GM12878 (cell line): ENCODE data around the gene MACROD2.

Source experiments
- BMI1 ChIP-seq: fragments of 450-650 bp; IDR thresholded peaks from 2 replicates; pipeline ENCODE4 v1.6.1; 2016; ENCODE audit warnings: mild to moderate bottlenecking, moderate library complexity, borderline replicate concordance
- CTCF ChIP-seq, 3 experiments: IDR thresholded peaks in 2 of 3; conservative IDR thresholded peaks in 1 of 3; 2 replicates each; pipeline ENCODE4 v1.5.1; 2011; ENCODE audit warnings: low read depth in 3 of 3, low read length in 3 of 3, mild to moderate bottlenecking in 3 of 3, control low read depth in 2 of 3, moderate library complexity in 2 of 3, inconsistent platforms in 1 of 3, mixed read lengths in 1 of 3; ENCODE audit not compliant: control insufficient read depth in 2 of 3, insufficient read depth in 1 of 3; ENCODE audit errors: extremely low read depth in 1 of 3
- E2F8 ChIP-seq: fragments of 450-650 bp; IDR thresholded peaks from 2 replicates; pipeline ENCODE4 v1.6.1; 2018; ENCODE audit warnings: mild to moderate bottlenecking, low read depth, moderate library complexity; ENCODE audit not compliant: partially characterized antibody
- EZH2 ChIP-seq: IDR thresholded peaks from 2 replicates; pipeline ENCODE4 v1.6.1; 2012; ENCODE audit warnings: low read depth, mild to moderate bottlenecking, control low read depth, inconsistent platforms, low read length, borderline replicate concordance; ENCODE audit not compliant: control insufficient read depth
- FOXM1 ChIP-seq: IDR thresholded peaks from 2 replicates; pipeline ENCODE4 v1.6.1; 2012; ENCODE audit warnings: low read depth, mild to moderate bottlenecking, inconsistent platforms, low read length, moderate library complexity
- MYC ChIP-seq: IDR thresholded peaks from 2 replicates; pipeline ENCODE4 v1.6.1; 2011; ENCODE audit warnings: mild to moderate bottlenecking, low read length, moderate library complexity, inconsistent platforms; ENCODE audit not compliant: insufficient read depth, insufficient replicate concordance, insufficient read length, severe bottlenecking
- POLR2AphosphoS5 ChIP-seq: IDR thresholded peaks from 2 replicates; pipeline ENCODE4 v1.6.1; 2011; ENCODE audit warnings: mild to moderate bottlenecking, low read length, inconsistent platforms
- RAD21 ChIP-seq: IDR thresholded peaks from 2 replicates; pipeline ENCODE4 v1.6.1; 2011; ENCODE audit warnings: mild to moderate bottlenecking, low read depth, low read length, moderate library complexity; ENCODE audit not compliant: insufficient read depth
- RCOR1 ChIP-seq: conservative IDR thresholded peaks from 2 replicates; pipeline ENCODE4 v1.6.1; 2012; ENCODE audit warnings: low read depth, low read length, improper control_type of control experiment
- TAF1 ChIP-seq: IDR thresholded peaks from 2 replicates; pipeline ENCODE4 v1.6.1; 2011; ENCODE audit warnings: mild to moderate bottlenecking, low read depth, low read length, borderline replicate concordance
- TBL1XR1 ChIP-seq: IDR thresholded peaks from 2 replicates; pipeline ENCODE4 v1.6.1; 2012; ENCODE audit warnings: low read depth, low read length, improper control_type of control experiment
- TF ChIP-seq, protein P1 (sequence below): fragments of 450-650 bp; IDR thresholded peaks from 2 replicates; pipeline ENCODE4 v1.6.1; 2017; ENCODE audit warnings: low read depth, mild to moderate bottlenecking, moderate library complexity
- TF ChIP-seq, protein P2 (sequence below): fragments of 150-350 bp; IDR thresholded peaks from 2 replicates; pipeline ENCODE4 v1.6.1; 2016; ENCODE audit warnings: low read depth, low read length
- TF ChIP-seq, protein P3 (sequence below): IDR thresholded peaks from 2 replicates; pipeline ENCODE4 v1.6.1; 2012; ENCODE audit warnings: mild to moderate bottlenecking, low read depth, low read length

DNA sequence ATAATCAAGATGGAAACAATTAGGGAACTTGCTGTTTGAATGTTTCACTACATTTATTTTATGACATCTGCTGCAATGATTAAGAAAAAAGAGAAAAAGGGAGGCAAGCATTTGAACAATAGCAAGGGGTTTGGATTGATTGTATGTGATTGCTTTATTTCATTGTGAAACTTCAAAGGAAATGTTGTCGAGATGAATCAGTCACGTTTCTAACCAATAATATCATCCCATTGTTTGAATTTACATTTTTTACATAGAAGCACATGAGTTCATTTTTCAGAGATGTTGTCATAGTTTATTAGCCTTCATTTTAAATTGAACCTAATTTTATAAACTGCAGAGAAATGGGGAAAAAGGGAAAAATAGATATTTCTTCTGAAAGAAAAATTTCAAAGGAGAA, 2006.0 kb downstream of the MACROD2 start:
- TF ChIP-seq RCOR1 (no peak), POLR2AphosphoS5 (no peak), CTCF (IDR thresholded peaks at IDR 0.05 in 2 of 3, conservative IDR thresholded peaks at IDR 0.05 in 1 of 3; ENCODE audit: control insufficient read depth in 2 of 3, extremely low read depth in 1 of 3, insufficient read depth in 1 of 3, low read depth in 3 of 3, low read length in 3 of 3) (no peak), TBL1XR1 (no peak), FOXM1 (no peak), EZH2 (no peak), BMI1 (no peak), TAF1 (no peak), RAD21 (no peak), E2F8 (no peak), MYC (no peak)
- TF ChIP-seq, protein P1, sequence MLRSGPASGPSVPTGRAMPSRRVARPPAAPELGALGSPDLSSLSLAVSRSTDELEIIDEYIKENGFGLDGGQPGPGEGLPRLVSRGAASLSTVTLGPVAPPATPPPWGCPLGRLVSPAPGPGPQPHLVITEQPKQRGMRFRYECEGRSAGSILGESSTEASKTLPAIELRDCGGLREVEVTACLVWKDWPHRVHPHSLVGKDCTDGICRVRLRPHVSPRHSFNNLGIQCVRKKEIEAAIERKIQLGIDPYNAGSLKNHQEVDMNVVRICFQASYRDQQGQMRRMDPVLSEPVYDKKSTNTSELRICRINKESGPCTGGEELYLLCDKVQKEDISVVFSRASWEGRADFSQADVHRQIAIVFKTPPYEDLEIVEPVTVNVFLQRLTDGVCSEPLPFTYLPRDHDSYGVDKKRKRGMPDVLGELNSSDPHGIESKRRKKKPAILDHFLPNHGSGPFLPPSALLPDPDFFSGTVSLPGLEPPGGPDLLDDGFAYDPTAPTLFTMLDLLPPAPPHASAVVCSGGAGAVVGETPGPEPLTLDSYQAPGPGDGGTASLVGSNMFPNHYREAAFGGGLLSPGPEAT, result no peak
- TF ChIP-seq, protein P2, sequence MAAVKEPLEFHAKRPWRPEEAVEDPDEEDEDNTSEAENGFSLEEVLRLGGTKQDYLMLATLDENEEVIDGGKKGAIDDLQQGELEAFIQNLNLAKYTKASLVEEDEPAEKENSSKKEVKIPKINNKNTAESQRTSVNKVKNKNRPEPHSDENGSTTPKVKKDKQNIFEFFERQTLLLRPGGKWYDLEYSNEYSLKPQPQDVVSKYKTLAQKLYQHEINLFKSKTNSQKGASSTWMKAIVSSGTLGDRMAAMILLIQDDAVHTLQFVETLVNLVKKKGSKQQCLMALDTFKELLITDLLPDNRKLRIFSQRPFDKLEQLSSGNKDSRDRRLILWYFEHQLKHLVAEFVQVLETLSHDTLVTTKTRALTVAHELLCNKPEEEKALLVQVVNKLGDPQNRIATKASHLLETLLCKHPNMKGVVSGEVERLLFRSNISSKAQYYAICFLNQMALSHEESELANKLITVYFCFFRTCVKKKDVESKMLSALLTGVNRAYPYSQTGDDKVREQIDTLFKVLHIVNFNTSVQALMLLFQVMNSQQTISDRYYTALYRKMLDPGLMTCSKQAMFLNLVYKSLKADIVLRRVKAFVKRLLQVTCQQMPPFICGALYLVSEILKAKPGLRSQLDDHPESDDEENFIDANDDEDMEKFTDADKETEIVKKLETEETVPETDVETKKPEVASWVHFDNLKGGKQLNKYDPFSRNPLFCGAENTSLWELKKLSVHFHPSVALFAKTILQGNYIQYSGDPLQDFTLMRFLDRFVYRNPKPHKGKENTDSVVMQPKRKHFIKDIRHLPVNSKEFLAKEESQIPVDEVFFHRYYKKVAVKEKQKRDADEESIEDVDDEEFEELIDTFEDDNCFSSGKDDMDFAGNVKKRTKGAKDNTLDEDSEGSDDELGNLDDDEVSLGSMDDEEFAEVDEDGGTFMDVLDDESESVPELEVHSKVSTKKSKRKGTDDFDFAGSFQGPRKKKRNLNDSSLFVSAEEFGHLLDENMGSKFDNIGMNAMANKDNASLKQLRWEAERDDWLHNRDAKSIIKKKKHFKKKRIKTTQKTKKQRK, result no peak
- TF ChIP-seq, protein P3, sequence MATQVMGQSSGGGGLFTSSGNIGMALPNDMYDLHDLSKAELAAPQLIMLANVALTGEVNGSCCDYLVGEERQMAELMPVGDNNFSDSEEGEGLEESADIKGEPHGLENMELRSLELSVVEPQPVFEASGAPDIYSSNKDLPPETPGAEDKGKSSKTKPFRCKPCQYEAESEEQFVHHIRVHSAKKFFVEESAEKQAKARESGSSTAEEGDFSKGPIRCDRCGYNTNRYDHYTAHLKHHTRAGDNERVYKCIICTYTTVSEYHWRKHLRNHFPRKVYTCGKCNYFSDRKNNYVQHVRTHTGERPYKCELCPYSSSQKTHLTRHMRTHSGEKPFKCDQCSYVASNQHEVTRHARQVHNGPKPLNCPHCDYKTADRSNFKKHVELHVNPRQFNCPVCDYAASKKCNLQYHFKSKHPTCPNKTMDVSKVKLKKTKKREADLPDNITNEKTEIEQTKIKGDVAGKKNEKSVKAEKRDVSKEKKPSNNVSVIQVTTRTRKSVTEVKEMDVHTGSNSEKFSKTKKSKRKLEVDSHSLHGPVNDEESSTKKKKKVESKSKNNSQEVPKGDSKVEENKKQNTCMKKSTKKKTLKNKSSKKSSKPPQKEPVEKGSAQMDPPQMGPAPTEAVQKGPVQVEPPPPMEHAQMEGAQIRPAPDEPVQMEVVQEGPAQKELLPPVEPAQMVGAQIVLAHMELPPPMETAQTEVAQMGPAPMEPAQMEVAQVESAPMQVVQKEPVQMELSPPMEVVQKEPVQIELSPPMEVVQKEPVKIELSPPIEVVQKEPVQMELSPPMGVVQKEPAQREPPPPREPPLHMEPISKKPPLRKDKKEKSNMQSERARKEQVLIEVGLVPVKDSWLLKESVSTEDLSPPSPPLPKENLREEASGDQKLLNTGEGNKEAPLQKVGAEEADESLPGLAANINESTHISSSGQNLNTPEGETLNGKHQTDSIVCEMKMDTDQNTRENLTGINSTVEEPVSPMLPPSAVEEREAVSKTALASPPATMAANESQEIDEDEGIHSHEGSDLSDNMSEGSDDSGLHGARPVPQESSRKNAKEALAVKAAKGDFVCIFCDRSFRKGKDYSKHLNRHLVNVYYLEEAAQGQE, result no peak
